WTC11 (cell line): ENCODE measurements around the gene TNKS2. TPM values are rescaled to one million over a fixed set of nuclear protein-coding genes. Genes with fewer than 3 reads are reported as not detected.

ENCODE experiments used
- ATAC-seq: fragments of 200-7000 bp; cut with Tn5 transposase; 2 replicates; pipeline ENCODE4 v1.10.0; 2021; ENCODE audit warnings: mild to moderate bottlenecking, moderate library complexity
- CTCF ChIA-PET: fragments of 300-600 bp; sonication (Branson Sonifier 250); formaldehyde crosslinking; loops from one replicate; lab custom pipeline; 2021; ENCODE audit warnings: antibody characterized with exemption; lab: Charles Lee
- POLR2A ChIA-PET: fragments of 350-600 bp; sonication (Branson Sonifier 250); formaldehyde crosslinking; loops from one replicate; lab custom pipeline; 2021; ENCODE audit warnings: antibody characterized with exemption; lab: Charles Lee
- DNase-seq: peaks from one replicate; pipeline ENCODE4 v3.0.0; 2021; ENCODE audit warnings: low spot score
- H3K27ac Mint-ChIP-seq: 2 replicates; pipeline ENCODE4 v1.8.0; 2021; ENCODE audit warnings: mixed read lengths
- H3K27me3 Mint-ChIP-seq: 2 replicates; pipeline ENCODE4 v1.8.0; 2021; ENCODE audit warnings: low read depth, mild to moderate bottlenecking, moderate library complexity, mixed read lengths
- H3K36me3 Mint-ChIP-seq: 2 replicates; pipeline ENCODE4 v1.8.0; 2021; ENCODE audit warnings: mixed read lengths
- H3K4me1 Mint-ChIP-seq: 2 replicates; pipeline ENCODE4 v1.8.0; 2022; ENCODE audit warnings: mixed read lengths
- H3K4me3 Mint-ChIP-seq: 2 replicates; pipeline ENCODE4 v1.8.0; 2021; ENCODE audit warnings: mild to moderate bottlenecking, moderate library complexity, mixed read lengths
- H3K9me3 Mint-ChIP-seq: 2 replicates; pipeline ENCODE4 v1.8.0; 2021; ENCODE audit warnings: mixed read lengths
- ATF2 ChIP-seq: sonication (generic); formaldehyde crosslinking; IDR thresholded peaks from 2 replicates; pipeline ENCODE4 v1.8.1; 2022; ENCODE audit warnings: low read depth, missing genetic modification reagents, borderline replicate concordance
- ATF6 ChIP-seq: sonication (generic); formaldehyde crosslinking; IDR thresholded peaks from 2 replicates; pipeline ENCODE4 v1.8.1; 2023; ENCODE audit warnings: mild to moderate bottlenecking, missing genetic modification reagents
- E2F5 ChIP-seq: sonication (generic); formaldehyde crosslinking; IDR thresholded peaks from 2 replicates; pipeline ENCODE4 v1.8.1; 2022; ENCODE audit warnings: mild to moderate bottlenecking, moderate library complexity, missing genetic modification reagents
- ELF4 ChIP-seq: sonication (generic); formaldehyde crosslinking; IDR thresholded peaks from 2 replicates; pipeline ENCODE4 v1.8.1; 2022; ENCODE audit warnings: low read depth, mild to moderate bottlenecking, moderate library complexity, missing genetic modification reagents
- EMX1 ChIP-seq: fragments of 250-450 bp; sonication (Bioruptor Pico); IDR thresholded peaks from 2 replicates; pipeline ENCODE4 v1.8.0; 2021; ENCODE audit warnings: mild to moderate bottlenecking
- FOXJ3 ChIP-seq: sonication (generic); formaldehyde crosslinking; IDR thresholded peaks from 2 replicates; pipeline ENCODE4 v1.9.0; 2021; ENCODE audit warnings: missing genetic modification reagents, mild to moderate bottlenecking, borderline replicate concordance
- GABPB1 ChIP-seq: sonication (generic); formaldehyde crosslinking; IDR thresholded peaks from 2 replicates; pipeline ENCODE4 v1.8.1; 2023; ENCODE audit warnings: mild to moderate bottlenecking, missing genetic modification reagents
- HMGA2 ChIP-seq: fragments of 250-450 bp; sonication (Bioruptor Pico); IDR thresholded peaks from 2 replicates; pipeline ENCODE4 v1.4.0; 2021; ENCODE audit warnings: mild to moderate bottlenecking, moderate library complexity
- IRF2 ChIP-seq: sonication (generic); formaldehyde crosslinking; IDR thresholded peaks from 2 replicates; pipeline ENCODE4 v1.8.0; 2022; ENCODE audit warnings: low read depth, missing genetic modification reagents, borderline replicate concordance
- JUN ChIP-seq: sonication (generic); formaldehyde crosslinking; IDR thresholded peaks from 2 replicates; pipeline ENCODE4 v1.8.0; 2023; ENCODE audit warnings: mild to moderate bottlenecking, missing genetic modification reagents
- KAT7 ChIP-seq: sonication (generic); formaldehyde crosslinking; IDR thresholded peaks from 2 replicates; pipeline ENCODE4 v1.8.1; 2023; ENCODE audit warnings: missing genetic modification reagents, mild to moderate bottlenecking, borderline replicate concordance
- MYBL2 ChIP-seq: sonication (generic); formaldehyde crosslinking; IDR thresholded peaks from 2 replicates; pipeline ENCODE4 v1.8.1; 2023; ENCODE audit warnings: mild to moderate bottlenecking, moderate library complexity, missing genetic modification reagents
- NFYB ChIP-seq: sonication (generic); formaldehyde crosslinking; conservative IDR thresholded peaks from 2 replicates; pipeline ENCODE4 v1.8.0; 2022; ENCODE audit warnings: low read depth, missing genetic modification reagents
- PREB ChIP-seq: sonication (generic); formaldehyde crosslinking; IDR thresholded peaks from 2 replicates; pipeline ENCODE4 v1.8.1; 2022; ENCODE audit warnings: mild to moderate bottlenecking, missing genetic modification reagents, moderate library complexity, borderline replicate concordance
- RORB ChIP-seq: fragments of 250-450 bp; sonication (Bioruptor Pico); IDR thresholded peaks from 2 replicates; pipeline ENCODE4 v1.9.0; 2021; ENCODE audit warnings: mild to moderate bottlenecking
- SMAD3 ChIP-seq: sonication (generic); formaldehyde crosslinking; IDR thresholded peaks from 2 replicates; pipeline ENCODE4 v1.8.0; 2022; ENCODE audit warnings: missing genetic modification reagents, mild to moderate bottlenecking, borderline replicate concordance
- SOX15 ChIP-seq: fragments of 250-450 bp; sonication (Bioruptor Pico); IDR thresholded peaks from 2 replicates; pipeline ENCODE4 v1.9.0; 2021; ENCODE audit warnings: mild to moderate bottlenecking
- ZBTB43 ChIP-seq: sonication (generic); formaldehyde crosslinking; IDR thresholded peaks from 2 replicates; pipeline ENCODE4 v1.8.1; 2023; ENCODE audit warnings: mild to moderate bottlenecking, missing genetic modification reagents
- ZNF138 ChIP-seq: sonication (generic); formaldehyde crosslinking; conservative IDR thresholded peaks from 2 replicates; pipeline ENCODE4 v1.8.1; 2022; ENCODE audit warnings: mild to moderate bottlenecking, moderate library complexity, missing genetic modification reagents
- ZNF219 ChIP-seq: sonication (generic); formaldehyde crosslinking; IDR thresholded peaks from 2 replicates; pipeline ENCODE4 v1.8.0; 2023; ENCODE audit warnings: missing genetic modification reagents, mild to moderate bottlenecking, borderline replicate concordance
- ZNF396 ChIP-seq: fragments of 250-450 bp; sonication (Bioruptor Pico); IDR thresholded peaks from 2 replicates; pipeline ENCODE4 v1.8.0; 2021; ENCODE audit warnings: mild to moderate bottlenecking, moderate library complexity, borderline replicate concordance
- total RNA-seq: library from RNA; stranded (reverse); gene quantifications from 3 replicates; pipeline ENCODE4 v1.2.3, GENCODE V29; 2021
- TF ChIP-seq, protein P1 (sequence below): sonication (generic); formaldehyde crosslinking; IDR thresholded peaks from 2 replicates; pipeline ENCODE4 v1.8.1; 2022; ENCODE audit warnings: low read depth, mild to moderate bottlenecking, moderate library complexity, missing genetic modification reagents, borderline replicate concordance
- TF ChIP-seq, protein P2 (sequence below): fragments of 250-450 bp; sonication (Bioruptor Pico); IDR thresholded peaks from 2 replicates; pipeline ENCODE4 v1.9.0; 2021; ENCODE audit warnings: mild to moderate bottlenecking

Gene TNKS2
- total RNA-seq, 1 experiment from 2014 or later, result 53.5 TPM

DNA sequence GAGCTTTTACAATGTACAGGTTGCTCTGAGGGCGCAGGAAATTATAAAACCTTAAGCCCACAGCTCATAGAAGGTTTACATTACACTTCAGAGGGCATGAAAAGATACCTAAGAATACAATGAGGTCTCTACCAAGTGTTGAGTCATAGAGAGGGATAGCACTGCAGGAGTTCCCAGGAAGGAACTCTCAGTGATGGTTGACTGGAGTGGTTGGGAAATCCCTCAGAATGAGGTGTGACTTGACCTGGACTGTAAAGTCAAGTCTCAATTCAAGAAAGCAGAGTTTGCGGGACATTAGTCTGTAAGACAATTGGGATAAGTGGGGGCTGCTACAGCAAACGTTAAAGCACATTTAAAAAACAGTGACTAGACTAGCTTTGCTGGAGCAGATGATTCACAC lies 21.9 kb downstream of the TNKS2 start (continued):
- TF ChIP-seq RORB, result no peak
- TF ChIP-seq, protein P1, sequence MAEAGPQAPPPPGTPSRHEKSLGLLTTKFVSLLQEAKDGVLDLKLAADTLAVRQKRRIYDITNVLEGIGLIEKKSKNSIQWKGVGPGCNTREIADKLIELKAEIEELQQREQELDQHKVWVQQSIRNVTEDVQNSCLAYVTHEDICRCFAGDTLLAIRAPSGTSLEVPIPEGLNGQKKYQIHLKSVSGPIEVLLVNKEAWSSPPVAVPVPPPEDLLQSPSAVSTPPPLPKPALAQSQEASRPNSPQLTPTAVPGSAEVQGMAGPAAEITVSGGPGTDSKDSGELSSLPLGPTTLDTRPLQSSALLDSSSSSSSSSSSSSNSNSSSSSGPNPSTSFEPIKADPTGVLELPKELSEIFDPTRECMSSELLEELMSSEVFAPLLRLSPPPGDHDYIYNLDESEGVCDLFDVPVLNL (CRISPR knock-in tag), result no peak
- TF ChIP-seq, all 79 proteins: peak for 0

DNA sequence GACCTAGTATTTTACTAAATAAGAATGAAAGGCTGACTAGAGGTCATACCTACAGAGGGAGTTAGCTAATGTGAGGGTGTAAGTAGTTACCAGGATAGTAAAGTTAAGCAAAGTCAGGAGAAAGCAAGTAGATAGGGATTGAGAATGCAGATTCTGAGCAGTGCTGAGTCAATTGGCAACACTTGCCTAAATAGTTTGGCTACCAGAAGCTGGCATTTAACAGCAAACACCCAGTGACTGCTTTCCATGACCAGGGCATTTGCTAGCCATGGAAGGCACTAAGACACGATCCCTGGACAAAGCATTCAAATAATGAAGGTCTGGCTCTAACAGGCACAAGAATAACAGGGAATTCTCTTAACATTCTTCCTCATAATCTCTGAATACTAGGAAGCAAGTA lies 25.9 kb downstream of the TNKS2 start:
- ChIA-PET POLR2A (no interaction called here), CTCF (no interaction called here)
- ATAC-seq (no peak), DNase-seq (no peak)
- no peaks in the 10 kb centered on the region for H3K27me3 Mint-ChIP-seq
- no peak overlapping the region for H3K27ac Mint-ChIP-seq
- H3K4me3 Mint-ChIP-seq, result no peak overlapping the region
- TF ChIP-seq ELF4 (CRISPR knock-in tag) (no peak), ATF2 (CRISPR knock-in tag) (no peak), E2F5 (CRISPR knock-in tag) (no peak), ATF6 (CRISPR knock-in tag) (no peak), HMGA2 (no peak), ZNF219 (no peak), FOXJ3 (no peak), SOX15 (CRISPR knock-in tag) (no peak), EMX1 (CRISPR knock-in tag) (no peak), ZBTB43 (CRISPR knock-in tag) (no peak), NFYB (no peak), GABPB1 (no peak)
- TF ChIP-seq, protein P1 (CRISPR knock-in tag), result no peak
- no peaks in the 10 kb centered on the region for H3K9me3 Mint-ChIP-seq
- H3K36me3 Mint-ChIP-seq, result peaks cover 76% of the 10 kb centered on the region
- H3K4me1 Mint-ChIP-seq, result no peaks in the 10 kb centered on the region

GRCh38 chr10:91829268-91829667 lies 31.0 kb downstream of the TNKS2 start:
- Mint-ChIP-seq H3K9me3 (no peaks in the 10 kb centered on the region), H3K27ac (no peak overlapping the region), H3K4me3 (no peak overlapping the region), H3K36me3 (peaks cover 75% of the 10 kb centered on the region), H3K4me1 (no peaks in the 10 kb centered on the region), H3K27me3 (no peaks in the 10 kb centered on the region)
- ChIA-PET CTCF (no interaction called here), POLR2A (no interaction called here)
- no peak for DNase-seq
- TF ChIP-seq SMAD3 (CRISPR knock-in tag), result no peak
- no peak for TF ChIP-seq ZNF396
- TF ChIP-seq ZNF138 (CRISPR knock-in tag), result no peak
- TF ChIP-seq GABPB1, result no peak
- TF ChIP-seq MYBL2, result no peak
- TF ChIP-seq IRF2 (CRISPR knock-in tag), result no peak
- TF ChIP-seq JUN, result no peak
- TF ChIP-seq KAT7 (CRISPR knock-in tag), result no peak
- TF ChIP-seq, protein P2, sequence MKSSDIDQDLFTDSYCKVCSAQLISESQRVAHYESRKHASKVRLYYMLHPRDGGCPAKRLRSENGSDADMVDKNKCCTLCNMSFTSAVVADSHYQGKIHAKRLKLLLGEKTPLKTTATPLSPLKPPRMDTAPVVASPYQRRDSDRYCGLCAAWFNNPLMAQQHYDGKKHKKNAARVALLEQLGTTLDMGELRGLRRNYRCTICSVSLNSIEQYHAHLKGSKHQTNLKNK (CRISPR knock-in tag), result no peak
- TF ChIP-seq PREB, result no peak
- no peak for ATAC-seq
